SIG-M5 treated with dmso at 0.1 percent for 504 hours (cell line): Measurements from ENCODE around the gene THBS1.
A peak's percentile ranks its signal among the peaks of the same experiment; 100 is the strongest.

Source experiments
- DNase-seq: peaks from one replicate; lab custom pipeline; 2025; ENCODE audit not compliant: unreplicated experiment; lab: John Stamatoyannopoulos, UW

THBS1 gene

GRCh38 chr15:39580485-39581241 is at the start of gene THBS1:
Gene THBS1, plus strand, starts transcription at chr15:39581079. Its CDS starts 779 bp downstream, at chr15:39581858.
- DNase-seq = peak; percentile 29

GRCh38 chr15:39534996-39535395 is 45.9 kb upstream of the THBS1 start:
- DNase-seq = no peak

- DNase-seq = no peak
Measured at GRCh38 chr15:39535466-39535865, 45.4 kb upstream of the THBS1 start.

GRCh38 chr15:39538936-39539335 is 41.9 kb upstream of the THBS1 start:
- DNase-seq = no peak

- DNase-seq = no peak
Measured at GRCh38 chr15:39539466-39539865, 41.4 kb upstream of the THBS1 start.

GRCh38 chr15:39539973-39540558 is 40.8 kb upstream of the THBS1 start:
- no peak for DNase-seq

- no peak for DNase-seq
Measured at GRCh38 chr15:39542385-39543065, 38.4 kb upstream of the THBS1 start.

GRCh38 chr15:39543651-39544050 is 37.2 kb upstream of the THBS1 start:
- DNase-seq = no peak

GRCh38 chr15:39546842-39547241 is 34.0 kb upstream of the THBS1 start:
- no peak for DNase-seq

GRCh38 chr15:39548561-39548960 is 32.3 kb upstream of the THBS1 start:
- no peak for DNase-seq

- DNase-seq = no peak
Measured at GRCh38 chr15:39549912-39550311, 31.0 kb upstream of the THBS1 start.

GRCh38 chr15:39551476-39551875 is 29.4 kb upstream of the THBS1 start:
- DNase-seq = no peak

- DNase-seq = peak; percentile 5
Measured at GRCh38 chr15:39552556-39552955, 28.3 kb upstream of the THBS1 start.

- no peak for DNase-seq
Measured at GRCh38 chr15:39553947-39554693, 26.8 kb upstream of the THBS1 start.

GRCh38 chr15:39554746-39555387 is 26.0 kb upstream of the THBS1 start:
- no peak for DNase-seq

GRCh38 chr15:39555885-39556284 is 25.0 kb upstream of the THBS1 start:
- DNase-seq = no peak

GRCh38 chr15:39556461-39556860 is 24.4 kb upstream of the THBS1 start:
- no peak for DNase-seq

GRCh38 chr15:39558421-39558820 is 22.5 kb upstream of the THBS1 start:
- no peak for DNase-seq

- no peak for DNase-seq
Measured at GRCh38 chr15:39564972-39565665, 15.8 kb upstream of the THBS1 start.

GRCh38 chr15:39565851-39566250 is 15.0 kb upstream of the THBS1 start:
- no peak for DNase-seq
